ENCODE data around the gene OVOL2. TPM values are rescaled to one million over a fixed set of nuclear protein-coding genes. Genes with fewer than 3 reads are reported as not detected.

The OVOL2 gene
- total RNA-seq, 1 donor from 2014 or later = not detected

DNA sequence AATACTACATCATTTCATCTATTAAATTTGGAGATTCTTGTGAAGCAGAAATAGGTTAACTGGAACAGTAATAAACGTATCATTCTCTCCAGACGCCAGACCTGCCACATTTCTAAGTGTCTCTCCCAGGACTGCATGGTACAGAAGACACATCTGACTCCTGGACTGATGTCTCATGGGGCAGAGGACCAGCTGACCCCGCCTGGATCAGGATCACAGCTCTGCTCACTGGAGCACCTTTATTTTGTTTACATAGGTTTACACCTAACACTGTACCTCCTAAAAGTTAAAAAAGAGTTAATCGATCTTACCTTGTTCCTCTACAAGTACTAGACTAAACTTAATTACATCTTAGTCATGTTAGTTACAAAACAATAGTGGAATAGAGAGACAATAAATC is 11.2 kb downstream of the OVOL2 start:
- peaks cover 7% of the 10 kb centered on the region for H3K9me3 Mint-ChIP-seq (ENCODE audit: low read depth)
- H3K4me3 Mint-ChIP-seq (ENCODE audit: unreplicated experiment) = no peak overlapping the region
- DNase-seq (ENCODE audit: low spot score) = no peak
- peaks cover 64% of the 10 kb centered on the region for H3K27me3 Mint-ChIP-seq (ENCODE audit: low read depth)
- H3K27ac Mint-ChIP-seq (ENCODE audit: unreplicated experiment) = no peak overlapping the region
- TF ChIP-seq CTCF (IDR thresholded peaks at IDR 0.05) = no peak
- no peaks in the 10 kb centered on the region for H3K36me3 Mint-ChIP-seq (ENCODE audit: low read depth)
- no peaks in the 10 kb centered on the region for H3K4me1 Mint-ChIP-seq (ENCODE audit: low read depth)

- H3K4me3 Mint-ChIP-seq (ENCODE audit: unreplicated experiment) = no peak overlapping the region
- TF ChIP-seq CTCF (IDR thresholded peaks at IDR 0.05) = no peak
- no peak for DNase-seq (ENCODE audit: low spot score)
- peaks cover 7% of the 10 kb centered on the region for H3K9me3 Mint-ChIP-seq (ENCODE audit: low read depth)
- no peaks in the 10 kb centered on the region for H3K36me3 Mint-ChIP-seq (ENCODE audit: low read depth)
- no peaks in the 10 kb centered on the region for H3K4me1 Mint-ChIP-seq (ENCODE audit: low read depth)
- H3K27ac Mint-ChIP-seq (ENCODE audit: unreplicated experiment) = no peak overlapping the region
- H3K27me3 Mint-ChIP-seq (ENCODE audit: low read depth) = peaks cover 53% of the 10 kb centered on the region
These were observed 15.5 kb downstream of the OVOL2 start for GRCh38 chr20:18042229-18042628.

DNA sequence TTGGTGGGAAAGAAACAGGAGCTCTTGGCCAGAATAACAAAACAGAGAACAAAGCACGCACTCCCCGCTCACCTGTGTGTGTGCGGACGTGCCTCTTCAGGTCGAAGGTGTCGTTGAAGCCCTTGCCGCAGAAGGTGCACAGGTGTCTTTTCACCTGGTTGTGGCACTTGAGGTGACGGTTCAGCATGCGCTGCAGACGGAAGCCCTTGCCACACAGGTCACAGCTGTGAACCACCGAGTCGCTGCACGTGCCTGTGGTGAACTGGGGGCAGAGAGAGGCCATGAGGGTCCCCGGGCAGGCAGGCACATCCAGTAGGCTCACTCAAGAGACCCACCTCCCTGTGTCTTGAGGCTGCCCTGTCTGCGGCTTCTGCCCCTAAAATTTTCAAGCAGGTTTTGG is 16.3 kb downstream of the OVOL2 start:
- H3K9me3 Mint-ChIP-seq (ENCODE audit: low read depth) = peaks cover 7% of the 10 kb centered on the region
- H3K27me3 Mint-ChIP-seq (ENCODE audit: low read depth) = peaks cover 50% of the 10 kb centered on the region
- DNase-seq (ENCODE audit: low spot score) = no peak
- no peak overlapping the region for H3K27ac Mint-ChIP-seq (ENCODE audit: unreplicated experiment)
- no peak for TF ChIP-seq CTCF (IDR thresholded peaks at IDR 0.05)
- H3K4me1 Mint-ChIP-seq (ENCODE audit: low read depth) = no peaks in the 10 kb centered on the region
- H3K36me3 Mint-ChIP-seq (ENCODE audit: low read depth) = no peaks in the 10 kb centered on the region
- no peak overlapping the region for H3K4me3 Mint-ChIP-seq (ENCODE audit: unreplicated experiment)

GRCh38 chr20:18039063-18039462 is 18.7 kb downstream of the OVOL2 start:
- Mint-ChIP-seq H3K27ac (ENCODE audit: unreplicated experiment) (no peak overlapping the region), H3K4me3 (ENCODE audit: unreplicated experiment) (no peak overlapping the region), H3K9me3 (ENCODE audit: low read depth) (peaks cover 7% of the 10 kb centered on the region), H3K4me1 (ENCODE audit: low read depth) (no peaks in the 10 kb centered on the region), H3K27me3 (ENCODE audit: low read depth) (peaks cover 29% of the 10 kb centered on the region), H3K36me3 (ENCODE audit: low read depth) (no peaks in the 10 kb centered on the region)
- DNase-seq (ENCODE audit: low spot score) = no peak
- no peak for TF ChIP-seq CTCF (IDR thresholded peaks at IDR 0.05)

DNA sequence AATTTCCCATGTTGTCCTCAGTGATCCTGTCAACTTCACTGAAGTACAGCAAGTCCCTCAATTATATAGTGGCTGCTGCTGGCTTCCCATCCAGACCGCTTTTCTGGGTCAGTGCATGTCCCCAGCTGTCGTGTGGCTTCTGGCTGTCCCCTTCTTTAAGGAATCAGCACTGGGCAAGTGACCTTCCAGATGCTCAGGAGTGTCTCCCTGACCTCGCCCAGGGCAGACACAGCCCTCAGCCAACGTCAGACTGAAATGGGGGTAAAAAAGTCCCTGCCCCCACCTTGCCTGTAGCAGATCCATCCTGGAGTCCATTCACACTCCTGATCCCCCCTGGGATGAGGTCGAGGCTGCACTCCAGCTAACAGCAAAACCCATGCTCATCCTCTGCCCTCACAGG is 23.7 kb downstream of the OVOL2 start:
- H3K27ac Mint-ChIP-seq (ENCODE audit: unreplicated experiment) = no peak overlapping the region
- TF ChIP-seq CTCF (IDR thresholded peaks at IDR 0.05) = no peak
- H3K27me3 Mint-ChIP-seq (ENCODE audit: low read depth) = peaks cover 10% of the 10 kb centered on the region
- no peaks in the 10 kb centered on the region for H3K4me1 Mint-ChIP-seq (ENCODE audit: low read depth)
- no peaks in the 10 kb centered on the region for H3K9me3 Mint-ChIP-seq (ENCODE audit: low read depth)
- H3K36me3 Mint-ChIP-seq (ENCODE audit: low read depth) = no peaks in the 10 kb centered on the region
- no peak for DNase-seq (ENCODE audit: low spot score)
- H3K4me3 Mint-ChIP-seq (ENCODE audit: unreplicated experiment) = no peak overlapping the region

Data from chondrocyte (in vitro differentiated cells).